Endothelial cell of umbilical vein (primary cell): ENCODE measurements around the gene KIF26B. TPM values are rescaled to one million over a fixed set of nuclear protein-coding genes. Genes with fewer than 3 reads are reported as not detected.

ENCODE experiments used
- BruUV-seq: library from RNA; stranded (reverse); fragments of 400-500 nt; replicated peaks from 2 replicates; lab custom pipeline; 2021; lab: Mats Ljungman, UMichigan
- CTCF ChIA-PET: fragments of 300-600, 350-600 bp; sonication (Branson Sonifier 250); formaldehyde crosslinking; loops from one replicate; lab custom pipeline; 2021; ENCODE audit warnings: antibody characterized with exemption, inconsistent platforms; lab: Charles Lee
- POLR2A ChIA-PET: fragments of 300-600, 350-600 bp; sonication (Branson Sonifier 250); formaldehyde crosslinking; loops from one replicate; lab custom pipeline; 2021; ENCODE audit warnings: antibody characterized with exemption, inconsistent platforms; lab: Charles Lee
- DNase-seq: peaks from one replicate; pipeline ENCODE4 v3.0.0-alpha.2; 2011; ENCODE audit warnings: low read depth, low spot score
- FAIRE-seq: peaks from 2 replicates; lab custom pipeline; 2011; peaks lifted over from hg19 to GRCh38; lab: Jason Lieb, UNC
- H2AFZ ChIP-seq: 2 replicates; pipeline ENCODE4 v1.6.0; 2012; ENCODE audit warnings: low read depth, low read length, control low read depth, inconsistent platforms
- H3K27ac ChIP-seq: 2 replicates; pipeline ENCODE4 v1.5.1; 2011; ENCODE audit warnings: low read depth, mild to moderate bottlenecking, control low read depth, low read length, moderate library complexity; ENCODE audit not compliant: insufficient read depth
- H3K27me3 ChIP-seq, 2 experiments: 2 replicates each; pipeline versions ENCODE4 v1.6.0 to v1.6.1; 2011; ENCODE audit warnings: low read length in 2 of 2, mixed read lengths in 1 of 2; ENCODE audit not compliant: control insufficient read depth in 2 of 2, insufficient read depth in 2 of 2
- H3K36me3 ChIP-seq, 2 experiments: 2 replicates in 1 of 2; 3 replicates in 1 of 2; pipeline ENCODE4 v1.5.1; 2011; ENCODE audit warnings: low read length in 2 of 2, mild to moderate bottlenecking in 1 of 2, moderate library complexity in 1 of 2; ENCODE audit not compliant: control insufficient read depth in 2 of 2, insufficient read depth in 2 of 2; ENCODE audit errors: extremely low read depth in 1 of 2
- H3K4me1 ChIP-seq: 3 replicates; pipeline ENCODE4 v1.5.1; 2011; ENCODE audit warnings: mild to moderate bottlenecking, low read length; ENCODE audit not compliant: control insufficient read depth, insufficient read depth; ENCODE audit errors: extremely low read depth
- H3K4me2 ChIP-seq: 2 replicates; pipeline ENCODE4 v1.6.1; 2011; ENCODE audit warnings: low read length, control low read depth, mixed read lengths; ENCODE audit not compliant: insufficient read depth
- H3K4me3 ChIP-seq, 3 experiments: fragments of 200-600 bp in 1 of 3; sonication (generic), shearing (Covaris generic) in 1 of 3; replicated peaks in 1 of 3; 2 replicates each; pipeline ENCODE4 v1.5.1; 2011 to 2016; ENCODE audit warnings: control low read depth in 3 of 3, low read length in 3 of 3, mild to moderate bottlenecking in 2 of 3, inconsistent platforms in 1 of 3, low read depth in 1 of 3, moderate library complexity in 1 of 3; ENCODE audit not compliant: insufficient read depth in 1 of 3
- H3K79me2 ChIP-seq: 2 replicates; pipeline ENCODE4 v1.6.0; 2012; ENCODE audit warnings: low read length, inconsistent platforms; ENCODE audit not compliant: control insufficient read depth, insufficient read depth
- H3K9ac ChIP-seq: replicated peaks from 2 replicates; pipeline ENCODE3; 2011; ENCODE audit warnings: low read length, control low read depth; ENCODE audit not compliant: insufficient read depth; ENCODE audit errors: extremely low read depth
- H3K9me1 ChIP-seq: replicated peaks from 3 replicates; pipeline ENCODE4 v1.6.0; 2011; ENCODE audit warnings: mild to moderate bottlenecking, low read length; ENCODE audit not compliant: control insufficient read depth, insufficient read depth; ENCODE audit errors: extremely low read depth
- H3K9me3 ChIP-seq: replicated peaks from 2 replicates; pipeline ENCODE4 v1.5.1; 2012; ENCODE audit warnings: low read length, inconsistent platforms; ENCODE audit not compliant: control insufficient read depth, insufficient read depth
- H4K20me1 ChIP-seq: replicated peaks from 2 replicates; pipeline ENCODE3; 2011; ENCODE audit warnings: mild to moderate bottlenecking, low read length; ENCODE audit not compliant: control insufficient read depth, insufficient read depth; ENCODE audit errors: extremely low read depth
- CTCF ChIP-seq, 2 donors: IDR thresholded peaks; 1 replicate in 1 of 2; 2 replicates in 1 of 2; pipeline ENCODE4 v1.5.1; 2011; ENCODE audit warnings: low read length in 2 of 2, mild to moderate bottlenecking in 2 of 2, moderate library complexity in 2 of 2, control low read depth in 1 of 2, inconsistent platforms in 1 of 2, low read depth in 1 of 2; ENCODE audit not compliant: insufficient read depth in 1 of 2; ENCODE audit errors: extremely low read depth in 1 of 2
- EZH2 ChIP-seq: IDR thresholded peaks from 2 replicates; pipeline ENCODE4 v1.6.1; 2012; ENCODE audit warnings: borderline replicate concordance, low read depth, mild to moderate bottlenecking, moderate library complexity, low read length, inconsistent platforms; ENCODE audit not compliant: severe bottlenecking
- GATA2 ChIP-seq: IDR thresholded peaks from 2 replicates; pipeline ENCODE4 v1.7.0; 2011; ENCODE audit warnings: low read depth, mild to moderate bottlenecking, moderate library complexity, mixed read lengths, low read length; ENCODE audit not compliant: insufficient read length, insufficient read depth
- JUN ChIP-seq: IDR thresholded peaks from 2 replicates; pipeline ENCODE4 v1.6.1; 2011; ENCODE audit warnings: borderline replicate concordance, low read depth; ENCODE audit not compliant: insufficient read length, insufficient read depth
- MAX ChIP-seq: IDR thresholded peaks from 2 replicates; pipeline ENCODE4 v1.6.1; 2011; ENCODE audit not compliant: insufficient read depth, insufficient read length
- POLR2AphosphoS5 ChIP-seq: IDR thresholded peaks from 2 replicates; pipeline ENCODE4 v1.6.1; 2012; ENCODE audit warnings: low read depth, mild to moderate bottlenecking, control low read depth, low read length, moderate library complexity; ENCODE audit not compliant: insufficient read depth
- dilution Hi-C: fragments of 300-500 bp; cut with MboI; formaldehyde crosslinking; loops from one replicate; pipeline ENCODE4 v1.15.0; 2019; ENCODE audit warnings: low sequenced_read_pairs; ENCODE audit not compliant: extremely low pct_ligation_motif_present
- intact Hi-C: fragments of 100-400 bp; cut with micrococcal nuclease; formaldehyde crosslinking; loops from one replicate; pipeline ENCODE4 v1.10.0; 2022
- polyA plus RNA-seq, 4 experiments: library from polyadenylated mRNA; depleted of rRNA in 3 of 4; stranded (reverse) in 3 of 4; unstranded in 1 of 4; fragments of >200 nt; gene quantifications; 2 replicates each; pipeline versions ENCODE4 v1.2.1 to v1.2.3, GENCODE V29; 2011 to 2012; ENCODE audit warnings: missing spikeins in 1 of 4
- total RNA-seq: library from RNA; stranded (reverse); gene quantifications from 2 replicates; pipeline ENCODE4 v1.2.3, GENCODE V29; 2021

The KIF26B gene
- total and polyA plus RNA-seq, 2 donors (not counting 3 experiments of a cell fraction or from before 2014, with no cell fraction given): 0.04 to 0.49 TPM

DNA sequence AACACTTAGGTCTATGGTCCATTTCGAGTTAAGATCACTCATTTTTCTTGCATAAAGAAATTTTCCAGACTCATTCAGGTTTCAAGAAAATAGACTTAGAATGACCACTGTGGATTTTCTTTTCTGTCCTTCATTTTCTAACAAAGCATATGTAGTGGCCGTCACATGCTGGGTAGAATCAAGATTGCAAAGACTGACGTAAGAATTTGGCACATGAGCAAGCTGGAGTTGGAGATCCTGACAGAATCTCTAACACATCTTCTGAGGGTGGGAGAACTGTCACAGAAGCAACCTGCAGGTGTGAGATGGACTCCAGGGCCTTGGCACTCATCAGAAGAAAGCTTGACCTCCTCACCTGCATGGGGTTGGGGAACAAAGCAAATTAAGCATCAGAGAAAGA, 28.6 kb downstream of the KIF26B start:
- dilution Hi-C loops: no loop called here
- H3K27me3 ChIP-seq: no peaks in the 10 kb centered on the region
- no peak overlapping the region for H3K4me3 ChIP-seq
- H3K9ac ChIP-seq: no peak overlapping the region
- intact Hi-C loops: no loop called here
- H3K9me1 ChIP-seq: no peaks in the 10 kb centered on the region
- DNase-seq (no peak), FAIRE-seq (no peak)
- no TSS peak for BruUV-seq
- TF ChIP-seq POLR2AphosphoS5 (no peak), JUN (no peak), CTCF (IDR thresholded peaks at IDR 0.05; ENCODE audit: extremely low read depth in 1 of 2, insufficient read depth in 1 of 2, low read depth in 1 of 2, low read length in 2 of 2) (no peak), GATA2 (no peak), EZH2 (no peak), MAX (no peak)
- ChIA-PET POLR2A (no interaction called here), CTCF (interaction anchor here (1.3 kb wide), 1 partner anchor 705 kb away, joined by 3 read pairs; no protein-coding TSS in a partner anchor)
- no peaks in the 10 kb centered on the region for H3K79me2 ChIP-seq
- no peaks in the 10 kb centered on the region for H3K9me3 ChIP-seq
- H4K20me1 ChIP-seq: no peaks in the 10 kb centered on the region
- H3K4me2 ChIP-seq: no peak overlapping the region
- no peak overlapping the region for H2AFZ ChIP-seq
- no peak overlapping the region for H3K27ac ChIP-seq
- H3K36me3 ChIP-seq: no peaks in the 10 kb centered on the region
- H3K4me1 ChIP-seq: no peaks in the 10 kb centered on the region
